ENCODE results near the gene KSR1. TPM values are rescaled to one million over a fixed set of nuclear protein-coding genes. Genes with fewer than 3 reads are reported as not detected.
"Not testable (repeated sequence)": the region's sequence is repeated elsewhere in the genome, so short reads cannot be mapped to it uniquely, and the experiment has no call there.

The KSR1 gene
- total RNA-seq, 1 experiment from 2014 or later: 88.9 TPM

GRCh38 chr17:27443491-27443890 lies 12.8 kb upstream of the KSR1 start:
- BruUV-seq (replicated peaks): no TSS peak
- no peak for DNase-seq
- Histone ChIP-seq H3K4me3 (ENCODE audit: low read depth, low read length) (no peak overlapping the region), H3K4me1 (peaks cover 20% of the 10 kb centered on the region), H3K36me3 (ENCODE audit: control insufficient read depth, insufficient read depth, low read length) (no peaks in the 10 kb centered on the region), H3K9me3 (no peaks in the 10 kb centered on the region), H3K27me3 (replicated peaks; ENCODE audit: control insufficient read depth, insufficient read depth, low read length) (no peaks in the 10 kb centered on the region)
- POLR2A ChIA-PET: no interaction called here
- H3K9me3 Mint-ChIP-seq (ENCODE audit: unreplicated experiment): no peaks in the 10 kb centered on the region
- H3K36me3 Mint-ChIP-seq (ENCODE audit: insufficient read depth, unreplicated experiment): no peaks in the 10 kb centered on the region
- no peak overlapping the region for H3K4me3 Mint-ChIP-seq (ENCODE audit: unreplicated experiment)
- CTCF ChIA-PET: interaction anchor here (1.3 kb wide), 1 partner anchor 9 kb away, joined by 3 read pairs; no protein-coding TSS in a partner anchor
- intact Hi-C loops (cut with micrococcal nuclease; ENCODE audit: unreplicated experiment): no loop called here
- TF ChIP-seq CTCF (IDR thresholded peaks at IDR 0.05; ENCODE audit: insufficient read depth in 1 of 2, low read depth in 1 of 2, low read length in 1 of 2, severe bottlenecking in 1 of 2, unreplicated experiment in 1 of 2): no peak
- H3K27me3 Mint-ChIP-seq (ENCODE audit: insufficient read depth, unreplicated experiment): no peaks in the 10 kb centered on the region
- peaks cover 14% of the 10 kb centered on the region for H3K4me1 Mint-ChIP-seq (ENCODE audit: low read depth, unreplicated experiment)
- no peak overlapping the region for H3K27ac Mint-ChIP-seq (ENCODE audit: unreplicated experiment)

- POLR2A ChIA-PET: no interaction called here
- no peaks in the 10 kb centered on the region for H3K27me3 Mint-ChIP-seq (ENCODE audit: insufficient read depth, unreplicated experiment)
- no peaks in the 10 kb centered on the region for H3K9me3 ChIP-seq
- no peaks in the 10 kb centered on the region for H3K27me3 ChIP-seq (replicated peaks; ENCODE audit: control insufficient read depth, insufficient read depth, low read length)
- H3K4me1 Mint-ChIP-seq (ENCODE audit: low read depth, unreplicated experiment): peaks cover 14% of the 10 kb centered on the region
- H3K4me1 ChIP-seq: peaks cover 16% of the 10 kb centered on the region
- TF ChIP-seq CTCF (IDR thresholded peaks at IDR 0.05; ENCODE audit: insufficient read depth in 1 of 2, low read depth in 1 of 2, low read length in 1 of 2, severe bottlenecking in 1 of 2, unreplicated experiment in 1 of 2): no peak
- intact Hi-C loops (cut with micrococcal nuclease; ENCODE audit: unreplicated experiment): no loop called here
- no peaks in the 10 kb centered on the region for H3K36me3 ChIP-seq (ENCODE audit: control insufficient read depth, insufficient read depth, low read length)
- no peak overlapping the region for H3K27ac Mint-ChIP-seq (ENCODE audit: unreplicated experiment)
- H3K4me3 Mint-ChIP-seq (ENCODE audit: unreplicated experiment): no peak overlapping the region
- H3K36me3 Mint-ChIP-seq (ENCODE audit: insufficient read depth, unreplicated experiment): no peaks in the 10 kb centered on the region
- no peaks in the 10 kb centered on the region for H3K9me3 Mint-ChIP-seq (ENCODE audit: unreplicated experiment)
- no peak for DNase-seq
- no peak overlapping the region for H3K4me3 ChIP-seq (ENCODE audit: low read depth, low read length)
- BruUV-seq (replicated peaks): no TSS peak
- CTCF ChIA-PET: interaction anchor here (0.7 to 1.8 kb wide), 3 partner anchors 10 to 154 kb away, joined by 3 to 8 read pairs (median 5); partner anchors contain the start of gene KSR1
These were observed 10.3 kb upstream of the KSR1 start for GRCh38 chr17:27445971-27446370.

GRCh38 chr17:27446569-27447301 lies 9.5 kb upstream of the KSR1 start:
- Histone ChIP-seq H3K9me3 (no peaks in the 10 kb centered on the region), H3K27me3 (replicated peaks; ENCODE audit: control insufficient read depth, insufficient read depth, low read length) (no peaks in the 10 kb centered on the region), H3K4me1 (peaks cover 16% of the 10 kb centered on the region), H3K36me3 (ENCODE audit: control insufficient read depth, insufficient read depth, low read length) (no peaks in the 10 kb centered on the region), H3K4me3 (ENCODE audit: low read depth, low read length) (no peak overlapping the region)
- Mint-ChIP-seq H3K27ac (ENCODE audit: unreplicated experiment) (no peak overlapping the region), H3K4me3 (ENCODE audit: unreplicated experiment) (no peak overlapping the region), H3K36me3 (ENCODE audit: insufficient read depth, unreplicated experiment) (no peaks in the 10 kb centered on the region), H3K27me3 (ENCODE audit: insufficient read depth, unreplicated experiment) (no peaks in the 10 kb centered on the region), H3K9me3 (ENCODE audit: unreplicated experiment) (no peaks in the 10 kb centered on the region), H3K4me1 (ENCODE audit: low read depth, unreplicated experiment) (peaks cover 14% of the 10 kb centered on the region)
- no peak for DNase-seq
- CTCF ChIA-PET: interaction anchor here (0.7 to 1.8 kb wide), 3 partner anchors 9 to 153 kb away, joined by 3 to 8 read pairs (median 5); partner anchors contain the start of gene KSR1
- no TSS peak for BruUV-seq (replicated peaks)
- POLR2A ChIA-PET: no interaction called here
- intact Hi-C loops (cut with micrococcal nuclease; ENCODE audit: unreplicated experiment): no loop called here
- no peak for TF ChIP-seq CTCF (IDR thresholded peaks at IDR 0.05; ENCODE audit: insufficient read depth in 1 of 2, low read depth in 1 of 2, low read length in 1 of 2, severe bottlenecking in 1 of 2, unreplicated experiment in 1 of 2)

- POLR2A ChIA-PET: interaction anchor here (0.5 kb wide), 1 partner anchor 435 kb away, joined by 3 read pairs; no protein-coding TSS in a partner anchor
These were observed 7.7 kb upstream of the KSR1 start for GRCh38 chr17:27448534-27448933.

More at GRCh38 chr17:27448534-27448933, 7.7 kb upstream of the KSR1 start:
- H3K9me3 Mint-ChIP-seq (ENCODE audit: unreplicated experiment); H3K4me3 Mint-ChIP-seq (ENCODE audit: unreplicated experiment); BruUV-seq (replicated peaks); H3K27ac Mint-ChIP-seq (ENCODE audit: unreplicated experiment); H3K4me3 ChIP-seq (ENCODE audit: low read depth, low read length); DNase-seq; H3K27me3 ChIP-seq (replicated peaks; ENCODE audit: control insufficient read depth, insufficient read depth, low read length); intact Hi-C loops (cut with micrococcal nuclease; ENCODE audit: unreplicated experiment); H3K9me3 ChIP-seq; H3K36me3 Mint-ChIP-seq (ENCODE audit: insufficient read depth, unreplicated experiment); H3K36me3 ChIP-seq (ENCODE audit: control insufficient read depth, insufficient read depth, low read length); H3K27me3 Mint-ChIP-seq (ENCODE audit: insufficient read depth, unreplicated experiment): not testable (repeated sequence)
- peaks cover 16% of the 10 kb centered on the region for H3K4me1 ChIP-seq
- CTCF ChIA-PET: interaction anchor here (0.7 kb wide), 1 partner anchor 129 kb away, joined by 5 read pairs; no protein-coding TSS in a partner anchor
- H3K4me1 Mint-ChIP-seq (ENCODE audit: low read depth, unreplicated experiment): peaks cover 14% of the 10 kb centered on the region

Measured in Caco-2 (cell line).